NT2/D1 (cell line): Measurements from ENCODE around the gene MEA1.

Experiments
- DNase-seq: peaks from one replicate; pipeline ENCODE4 v3.0.0-alpha.2; 2011; ENCODE audit warnings: low read depth, low spot score
- H3K27me3 ChIP-seq: 2 replicates; pipeline ENCODE4 v1.6.0; 2011; ENCODE audit warnings: mild to moderate bottlenecking; ENCODE audit not compliant: insufficient read length, insufficient read depth
- H3K36me3 ChIP-seq: 2 replicates; pipeline ENCODE4 v1.6.1; 2011; ENCODE audit warnings: mild to moderate bottlenecking, low read length, mixed read lengths; ENCODE audit not compliant: insufficient read depth, insufficient read length
- H3K4me1 ChIP-seq: 2 replicates; pipeline ENCODE4 v1.5.1; 2011; ENCODE audit not compliant: insufficient read depth, insufficient read length
- H3K4me3 ChIP-seq: 2 replicates; pipeline ENCODE4 v1.5.1; 2011; ENCODE audit warnings: low read depth; ENCODE audit not compliant: insufficient read length
- H3K9ac ChIP-seq: 2 replicates; pipeline ENCODE4 v1.6.0; 2011; ENCODE audit warnings: low read depth; ENCODE audit not compliant: insufficient read length
- H3K9me3 ChIP-seq: 2 replicates; pipeline ENCODE4 v1.5.1; 2011; ENCODE audit warnings: mild to moderate bottlenecking, low read length; ENCODE audit not compliant: insufficient read depth
- SUZ12 ChIP-seq: IDR thresholded peaks from 2 replicates; pipeline ENCODE4 v1.6.1; 2011; ENCODE audit not compliant: insufficient read length, insufficient read depth; ENCODE audit errors: extremely low read depth
- YY1 ChIP-seq: IDR thresholded peaks from 2 replicates; pipeline ENCODE4 v1.6.1; 2011; ENCODE audit not compliant: insufficient read length, insufficient read depth
- ZNF274 ChIP-seq: IDR thresholded peaks from 2 replicates; pipeline ENCODE4 v1.6.1; 2011; ENCODE audit warnings: mild to moderate bottlenecking, low read depth, low read length

MEA1 gene

DNA sequence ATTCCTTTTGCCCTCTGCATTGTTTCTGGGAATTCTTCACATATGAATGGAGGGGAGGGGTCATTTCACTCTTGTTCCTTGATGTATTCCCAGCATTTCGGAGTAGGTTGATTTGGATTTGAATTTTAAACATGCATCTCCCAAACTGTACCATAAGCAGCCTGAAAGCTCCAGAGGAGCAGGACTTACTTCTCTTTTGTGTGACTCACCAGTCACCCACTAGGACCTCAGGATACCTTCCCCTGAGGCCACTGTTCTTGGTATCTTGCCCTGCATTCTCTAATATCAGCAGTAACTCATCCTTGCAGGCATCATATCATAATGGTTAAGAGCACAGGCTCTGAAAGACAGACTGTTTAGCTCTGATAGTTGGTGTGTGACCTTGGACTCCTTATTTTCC is 44.8 kb upstream of the MEA1 start:
- TF ChIP-seq SUZ12, result no peak
- no peak for TF ChIP-seq YY1
- no peak for TF ChIP-seq ZNF274
- Histone ChIP-seq H3K4me3 (peak overlapping the region; percentile 92), H3K9ac (peak overlapping the region; percentile 90)

DNA sequence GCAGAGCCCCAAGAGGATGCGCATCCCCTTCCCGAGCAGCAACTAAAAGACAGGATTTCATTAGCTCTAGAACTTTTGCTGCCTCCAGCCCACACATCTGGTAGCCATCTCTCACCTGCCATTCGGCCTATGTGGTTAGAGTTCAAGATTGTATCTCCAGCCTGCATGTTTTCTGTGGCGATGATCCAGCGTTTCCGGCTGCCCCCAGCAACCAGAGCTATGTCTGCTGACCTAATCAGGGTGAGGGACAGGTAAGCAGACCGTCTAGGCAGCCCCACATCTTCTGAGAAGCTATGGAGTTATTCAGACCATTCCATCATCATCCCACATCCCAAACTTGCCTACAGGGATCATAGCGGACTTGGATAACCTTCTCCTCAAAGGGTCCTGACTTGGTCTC is 42.2 kb upstream of the MEA1 start:
- Histone ChIP-seq H3K9ac (no peak overlapping the region), H3K36me3 (peaks cover 56% of the 10 kb centered on the region), H3K4me3 (no peak overlapping the region), H3K9me3 (no peaks in the 10 kb centered on the region), H3K4me1 (peaks cover 3% of the 10 kb centered on the region), H3K27me3 (no peaks in the 10 kb centered on the region)
- TF ChIP-seq YY1 (no peak), SUZ12 (no peak), ZNF274 (no peak)
- no peak for DNase-seq

More for the DNA sequence above, 44.8 kb upstream of the MEA1 start:
- Histone ChIP-seq H3K27me3 (no peaks in the 10 kb centered on the region), H3K4me1 (no peaks in the 10 kb centered on the region), H3K9me3 (no peaks in the 10 kb centered on the region), H3K36me3 (peaks cover 47% of the 10 kb centered on the region)
- no peak for DNase-seq

DNA sequence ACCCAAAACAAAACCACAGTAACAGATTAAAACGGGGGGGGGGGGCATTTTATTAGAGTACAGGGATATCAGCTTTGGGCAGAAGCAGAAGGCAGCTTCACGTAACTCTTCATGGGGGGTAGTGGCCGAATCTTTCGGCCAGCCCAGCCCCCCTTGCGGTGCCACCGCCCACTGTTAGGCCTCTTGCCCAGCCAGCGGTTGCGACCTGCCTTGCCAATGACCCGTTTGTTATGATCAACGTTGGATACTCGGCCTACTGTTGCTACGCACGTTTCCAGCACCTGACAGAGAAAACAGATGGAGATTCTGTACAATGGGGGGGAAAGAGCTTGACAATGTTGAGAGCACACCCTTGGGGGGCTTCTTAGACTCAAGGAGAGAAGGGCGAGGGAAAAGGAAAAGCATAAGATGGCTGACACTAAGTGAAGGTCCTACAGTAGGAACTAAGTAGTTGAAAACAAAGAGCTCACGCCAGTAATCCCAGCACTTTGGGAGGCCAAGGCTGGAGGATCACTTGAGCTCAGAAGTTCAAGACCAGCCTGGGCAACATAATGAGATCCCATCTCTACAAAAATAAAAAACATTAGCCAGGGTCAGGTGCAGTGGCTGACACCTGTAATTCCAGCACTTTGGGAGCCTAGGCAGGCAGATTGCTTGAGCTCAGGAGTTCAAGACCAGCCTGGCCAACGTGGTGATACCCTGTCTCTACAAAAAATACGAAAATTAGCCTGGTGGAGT is 40.6 kb upstream of the MEA1 start:
- no peak overlapping the region for H3K9ac ChIP-seq

DNA sequence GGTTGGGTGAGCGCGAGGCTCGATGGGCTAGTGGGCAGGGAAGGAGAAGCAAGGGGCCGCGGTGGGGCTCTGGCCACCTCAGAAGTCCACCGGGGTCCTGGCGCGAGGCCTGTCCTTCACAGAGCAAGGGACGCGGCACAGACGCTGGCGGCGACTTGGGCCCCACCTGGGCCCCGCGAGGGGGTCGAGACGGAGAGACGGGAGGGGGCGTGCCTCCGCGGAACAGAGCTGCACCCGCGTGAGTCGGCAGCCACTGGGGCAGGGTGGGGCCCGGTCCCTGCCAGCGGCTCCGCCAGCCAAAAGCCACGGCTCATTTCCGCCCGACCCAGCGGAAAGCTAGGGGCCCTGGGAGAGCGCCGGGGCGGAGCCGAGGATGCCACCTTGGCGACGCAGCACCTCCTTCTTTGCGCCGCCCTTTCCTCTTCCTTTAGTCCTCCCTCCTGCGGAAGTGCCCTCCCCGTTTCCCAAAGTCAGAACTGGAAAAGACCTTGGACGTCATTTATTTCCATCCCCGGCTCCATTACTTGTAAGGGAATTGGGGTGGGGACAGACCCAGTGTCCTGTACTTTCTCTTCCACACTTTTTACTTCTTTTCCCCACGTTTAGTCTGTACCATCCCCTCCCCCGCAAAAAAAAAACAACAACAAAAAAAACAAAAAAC is 39.9 kb upstream of the MEA1 start, which contains the start of gene CUL7:
CUL7 (minus strand) TSS at position 307 of the 661 bp plus-strand sequence. CDS start 1,063 bp downstream, outside the sequence.
- Histone ChIP-seq H3K9me3 (no peaks in the 10 kb centered on the region), H3K4me3 (peak within 1 kb of the TSS; percentile 83), H3K4me1 (peaks cover 4% of the 10 kb centered on the region), H3K9ac (peak within 1 kb of the TSS; percentile 96), H3K27me3 (no peaks in the 10 kb centered on the region), H3K36me3 (peaks cover 77% of the 10 kb centered on the region)
- TF ChIP-seq YY1, result no peak
- no peak for TF ChIP-seq ZNF274
- TF ChIP-seq SUZ12, result no peak
- no peak for DNase-seq

More for the DNA sequence above, 40.6 kb upstream of the MEA1 start:
- no peak for TF ChIP-seq SUZ12
- no peak for TF ChIP-seq YY1
- no peak for TF ChIP-seq ZNF274
- Histone ChIP-seq H3K36me3 (peaks cover 71% of the 10 kb centered on the region), H3K4me3 (no peak overlapping the region), H3K27me3 (no peaks in the 10 kb centered on the region), H3K4me1 (peaks cover 4% of the 10 kb centered on the region), H3K9me3 (no peaks in the 10 kb centered on the region)
- no peak for DNase-seq

DNA sequence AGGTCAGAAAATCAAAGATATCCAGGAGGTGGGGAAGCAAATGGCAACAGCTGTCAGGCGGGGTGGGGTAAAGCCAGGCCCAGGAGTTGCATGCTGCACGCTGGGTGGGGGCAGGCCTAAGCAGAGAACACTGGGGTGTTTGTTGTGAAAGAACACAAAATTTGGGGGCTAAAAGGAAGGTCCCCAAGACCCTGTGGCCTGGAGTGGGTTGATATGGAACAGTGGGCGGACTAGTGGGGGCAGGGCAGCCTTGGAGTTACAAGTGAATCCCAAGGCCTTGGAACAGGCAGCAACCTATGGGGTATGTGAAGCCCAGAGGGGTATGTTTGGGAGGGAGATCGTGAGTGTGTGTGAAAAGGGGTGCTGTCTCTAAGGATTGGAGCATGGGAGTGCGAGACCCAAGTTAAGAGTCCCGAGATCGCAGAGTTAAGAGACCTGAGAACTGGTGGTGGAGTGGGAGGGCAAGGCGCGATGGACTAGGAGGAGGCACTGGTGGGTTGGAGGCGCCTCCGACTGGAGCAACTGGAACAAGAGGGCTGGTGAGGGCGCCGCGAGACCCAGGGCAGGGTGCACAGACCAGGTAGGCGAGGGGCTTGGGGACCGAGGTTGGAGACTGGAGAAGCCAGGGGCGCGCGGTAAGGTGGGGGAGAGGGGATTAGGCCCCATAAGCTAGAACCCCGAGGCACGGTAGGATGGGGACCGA is 39.2 kb upstream of the MEA1 start:
- peaks cover 4% of the 10 kb centered on the region for H3K4me1 ChIP-seq
- no peaks in the 10 kb centered on the region for H3K9me3 ChIP-seq
- no peak for DNase-seq
- H3K27me3 ChIP-seq, result no peaks in the 10 kb centered on the region
- peaks cover 78% of the 10 kb centered on the region for H3K36me3 ChIP-seq
- peak overlapping the region; percentile 96 for H3K9ac ChIP-seq
- no peak for TF ChIP-seq YY1
- TF ChIP-seq SUZ12, result no peak
- TF ChIP-seq ZNF274, result no peak
- H3K4me3 ChIP-seq, result peak overlapping the region; percentile 83

DNA sequence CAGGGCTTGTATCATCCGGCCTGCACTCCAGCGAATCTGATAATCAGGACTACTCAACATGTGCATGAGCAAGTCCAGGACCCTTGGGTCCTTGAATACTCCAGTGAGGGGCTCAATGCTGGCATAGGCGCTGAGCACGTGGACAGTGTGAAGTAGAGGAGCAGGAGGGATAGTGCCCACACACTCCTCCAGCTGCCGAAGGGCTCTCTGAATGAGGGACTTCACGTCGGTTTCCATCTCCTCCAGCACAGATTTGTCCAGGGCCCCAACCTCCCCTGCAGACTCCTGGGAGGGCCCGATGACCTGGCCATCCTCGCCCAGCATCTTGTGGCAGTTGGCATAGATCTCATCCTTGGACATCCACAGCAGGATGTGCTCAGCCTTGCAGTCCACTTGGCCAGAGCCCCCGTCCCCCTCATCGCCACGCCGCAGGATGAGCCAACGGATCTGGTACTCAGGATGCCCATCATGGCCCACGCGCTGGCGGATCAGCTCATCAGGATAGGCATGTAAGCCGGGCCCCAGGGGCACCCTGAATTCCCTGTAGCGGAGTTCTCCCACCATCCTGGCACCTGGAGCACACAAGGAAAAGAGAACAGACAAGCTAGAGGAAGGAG is 38.6 kb upstream of the MEA1 start:
- no peaks in the 10 kb centered on the region for H3K9me3 ChIP-seq
- H3K4me3 ChIP-seq, result peak overlapping the region; percentile 83
- H3K27me3 ChIP-seq, result no peaks in the 10 kb centered on the region
- H3K9ac ChIP-seq, result peak overlapping the region; percentile 96
- TF ChIP-seq YY1 (no peak), ZNF274 (no peak), SUZ12 (no peak)
- peaks cover 78% of the 10 kb centered on the region for H3K36me3 ChIP-seq
- H3K4me1 ChIP-seq, result peaks cover 4% of the 10 kb centered on the region
- DNase-seq, result no peak

DNA sequence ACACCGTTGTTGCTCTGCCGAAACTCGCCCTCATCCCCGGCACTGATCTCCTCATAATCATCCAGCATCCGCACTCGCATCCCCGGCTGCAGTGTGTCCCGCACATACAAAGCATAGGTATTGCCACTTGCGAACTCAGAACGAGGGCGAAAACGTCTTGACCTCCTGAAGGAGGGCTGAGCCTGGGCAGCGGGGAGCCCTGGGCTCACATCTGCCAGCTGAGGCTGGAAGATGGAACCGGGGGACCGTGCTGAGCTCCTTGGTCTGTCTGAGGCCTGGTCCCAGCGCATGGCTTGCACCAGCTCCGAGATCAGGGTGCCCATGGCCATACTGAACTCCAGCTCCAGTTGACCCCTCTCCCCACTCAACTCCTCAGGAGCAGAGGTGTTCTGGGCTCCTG is 37.2 kb upstream of the MEA1 start:
- peaks cover 80% of the 10 kb centered on the region for H3K36me3 ChIP-seq
- no peak overlapping the region for H3K9ac ChIP-seq
- no peaks in the 10 kb centered on the region for H3K9me3 ChIP-seq
- no peaks in the 10 kb centered on the region for H3K27me3 ChIP-seq
- no peak for DNase-seq
- H3K4me1 ChIP-seq, result peaks cover 4% of the 10 kb centered on the region
- no peak overlapping the region for H3K4me3 ChIP-seq
- TF ChIP-seq SUZ12 (no peak), ZNF274 (no peak), YY1 (no peak)
